Measurements from ENCODE around the gene RAB24. TPM values are rescaled to one million over a fixed set of nuclear protein-coding genes. Genes with fewer than 3 reads are reported as not detected.

Gene RAB24
- total RNA-seq, 5 donors from 2014 or later (not counting 1 experiment from before 2014, with no cell fraction given), result 18.2 to 34.0 (median 25.2) TPM

DNA sequence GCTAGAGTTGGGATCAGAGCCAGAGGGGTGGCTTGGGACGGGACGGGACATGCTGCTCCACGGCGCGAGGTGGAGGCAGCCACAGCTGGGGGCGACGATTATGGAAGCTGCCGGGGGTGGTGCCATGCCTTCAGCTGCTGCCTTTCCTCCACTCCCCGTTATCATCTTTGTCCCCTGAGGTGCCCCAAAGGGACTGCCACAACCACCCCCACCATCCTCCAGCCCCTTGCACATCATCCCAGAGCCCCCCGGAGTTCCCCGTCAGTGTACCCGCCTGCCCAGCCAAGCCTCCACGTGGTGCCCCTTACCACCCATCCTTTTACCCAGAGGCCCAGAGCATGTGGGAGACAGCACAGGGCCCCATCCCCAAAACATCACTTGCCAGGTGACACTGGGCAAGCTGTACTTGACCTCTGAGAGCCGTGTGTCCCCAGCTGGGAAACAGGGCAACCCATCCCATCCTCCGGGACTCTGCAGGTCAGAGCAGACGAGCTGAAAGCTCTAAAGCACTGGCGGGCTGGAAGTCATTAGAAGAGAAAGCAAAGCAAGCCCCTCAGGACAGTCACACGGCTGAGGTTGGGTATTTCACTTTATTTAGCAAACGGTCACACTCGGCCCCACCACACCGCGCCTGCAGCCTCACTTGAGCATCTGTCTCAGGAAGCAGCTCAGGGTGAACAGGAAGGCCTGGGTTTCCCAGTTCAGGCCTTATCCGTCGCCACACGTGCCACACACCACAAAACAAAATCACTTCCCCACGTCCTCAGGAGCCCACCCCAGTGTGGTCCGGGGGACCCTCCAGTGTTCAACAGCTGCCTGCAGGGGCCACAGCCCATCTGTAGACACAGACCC lies 27.7 kb upstream of the RAB24 start:
- H3K36me3 ChIP-seq (ENCODE audit: control insufficient read depth in 2 of 2, extremely low read depth in 1 of 2, insufficient read depth in 1 of 2, low read length in 1 of 2), result peaks cover 21 to 62% of the 10 kb centered on the region in 2 donors
- CTCF ChIA-PET, result interaction anchor here in 1 of 2 donors (0.5 kb wide), 1 partner anchor 18 kb away, joined by 4 read pairs; no protein-coding TSS in a partner anchor
- H3K9me3 Mint-ChIP-seq, result no peaks in the 10 kb centered on the region

GRCh38 chr5:177329883-177330282 lies 26.4 kb upstream of the RAB24 start:
- ChIA-PET POLR2A (no interaction called here), CTCF (interaction anchor here in 1 of 2 donors (0.6 kb wide), 1 partner anchor 12 kb away, joined by 4 read pairs; no protein-coding TSS in a partner anchor)
- H3K27ac Mint-ChIP-seq, result no peak overlapping the region
- Histone ChIP-seq H3K4me1 (ENCODE audit: control insufficient read depth in 1 of 2, extremely low read depth in 1 of 2, insufficient read depth in 2 of 2, low read length in 2 of 2) (peaks cover 0 to 31% of the 10 kb centered on the region in 2 experiments), H3K9me3 (no peaks in the 10 kb centered on the region), H3K27ac (ENCODE audit: low read length) (no peak overlapping the region), H3K36me3 (ENCODE audit: control insufficient read depth in 2 of 2, extremely low read depth in 1 of 2, insufficient read depth in 1 of 2, low read length in 1 of 2) (peaks cover 18 to 49% of the 10 kb centered on the region in 2 donors), H3K27me3 (replicated peaks in 1 of 2; ENCODE audit: control insufficient read depth in 2 of 2, extremely low read depth in 1 of 2, insufficient read depth in 2 of 2, low read length in 1 of 2) (no peaks in the 10 kb centered on the region), H3K4me3 (ENCODE audit: control insufficient read depth in 1 of 2, extremely low read depth in 1 of 2, low read length in 1 of 2) (no peak overlapping the region)
- whole genome bisulfite sequencing (ENCODE audit: insufficient coverage), result 76% methylated on average over 6 of the region's 6 CpGs
- no peak overlapping the region for H3K4me3 Mint-ChIP-seq
- H3K9me3 Mint-ChIP-seq, result no peaks in the 10 kb centered on the region
- H3K4me1 Mint-ChIP-seq, result peaks cover 0 to 18% (median 5%) of the 10 kb centered on the region in 3 donors
- DNase-seq, result no peak
- H3K36me3 Mint-ChIP-seq, result peaks cover 33% of the 10 kb centered on the region
- no peaks in the 10 kb centered on the region for H3K27me3 Mint-ChIP-seq
- ATAC-seq (replicated peaks in 1 of 4), result no peak

More for the DNA sequence above, 27.7 kb upstream of the RAB24 start:
- Mint-ChIP-seq H3K4me1 (peaks cover 0 to 17% (median 5%) of the 10 kb centered on the region in 3 donors), H3K36me3 (peaks cover 41% of the 10 kb centered on the region), H3K4me3 (no peak overlapping the region), H3K27ac (no peak overlapping the region), H3K27me3 (no peaks in the 10 kb centered on the region)
- POLR2A ChIA-PET, result no interaction called here
- DNase-seq, result no peak
- no peaks in the 10 kb centered on the region for H3K9me3 ChIP-seq
- peaks cover 0 to 31% of the 10 kb centered on the region in 2 experiments for H3K4me1 ChIP-seq (ENCODE audit: control insufficient read depth in 1 of 2, extremely low read depth in 1 of 2, insufficient read depth in 2 of 2, low read length in 2 of 2)
- peak in 1 of 4 experiments; percentile 31 for ATAC-seq (replicated peaks in 1 of 4)
- no peak overlapping the region for H3K27ac ChIP-seq (ENCODE audit: low read length)
- H3K27me3 ChIP-seq (replicated peaks in 1 of 2; ENCODE audit: control insufficient read depth in 2 of 2, extremely low read depth in 1 of 2, insufficient read depth in 2 of 2, low read length in 1 of 2), result no peaks in the 10 kb centered on the region
- 80% methylated on average over 24 of the region's 27 CpGs for WGBS (ENCODE audit: insufficient coverage)
- H3K4me3 ChIP-seq (ENCODE audit: control insufficient read depth in 1 of 2, extremely low read depth in 1 of 2, low read length in 1 of 2), result no peak overlapping the region

GRCh38 chr5:177328545-177329231 lies 25.2 kb upstream of the RAB24 start:
- no peak overlapping the region for H3K4me3 Mint-ChIP-seq
- H3K36me3 Mint-ChIP-seq, result peaks cover 26% of the 10 kb centered on the region
- no peak overlapping the region for H3K27ac Mint-ChIP-seq

GRCh38 chr5:177327539-177328522 lies 24.3 kb upstream of the RAB24 start:
- Mint-ChIP-seq H3K27me3 (no peaks in the 10 kb centered on the region), H3K27ac (peak overlapping the region; percentile 29 to 82), H3K4me1 (peaks cover 0 to 16% (median 6%) of the 10 kb centered on the region in 3 donors), H3K4me3 (peak overlapping the region; percentile 29 to 43 (median 31)), H3K36me3 (peaks cover 25% of the 10 kb centered on the region), H3K9me3 (no peaks in the 10 kb centered on the region)
- peak; percentile 57 to 71 (median 70) for ATAC-seq (replicated peaks in 1 of 4)
- Histone ChIP-seq H3K4me1 (ENCODE audit: control insufficient read depth in 1 of 2, extremely low read depth in 1 of 2, insufficient read depth in 2 of 2, low read length in 2 of 2) (peaks cover 0 to 31% of the 10 kb centered on the region in 2 experiments), H3K27me3 (replicated peaks in 1 of 2; ENCODE audit: control insufficient read depth in 2 of 2, extremely low read depth in 1 of 2, insufficient read depth in 2 of 2, low read length in 1 of 2) (no peaks in the 10 kb centered on the region), H3K9me3 (no peaks in the 10 kb centered on the region), H3K27ac (ENCODE audit: low read length) (peak overlapping the region; percentile 47), H3K36me3 (ENCODE audit: control insufficient read depth in 2 of 2, extremely low read depth in 1 of 2, insufficient read depth in 1 of 2, low read length in 1 of 2) (peaks cover 15 to 30% of the 10 kb centered on the region in 2 donors), H3K4me3 (ENCODE audit: control insufficient read depth in 1 of 2, extremely low read depth in 1 of 2, low read length in 1 of 2) (no peak overlapping the region)
- CTCF ChIA-PET, result interaction anchor here (0.5 to 0.8 kb wide), 5 partner anchors 45 to 791 kb away, joined by 3 to 9 read pairs (median 4); partner anchors contain the start of gene RNF44 (in 1 of the 2)
- peak in 1 of 35 experiments; percentile 40 for DNase-seq
- WGBS (ENCODE audit: insufficient coverage), result 83% methylated on average over 20 of the region's 28 CpGs
- POLR2A ChIA-PET, result interaction anchor here (0.6 to 1.1 kb wide), 3 partner anchors 24 to 918 kb away, joined by 3 to 4 read pairs (median 3); partner anchors contain the start of gene LMAN2 (in 1 of the 2)

More at GRCh38 chr5:177328545-177329231, 25.2 kb upstream of the RAB24 start:
- peaks cover 0 to 31% of the 10 kb centered on the region in 2 experiments for H3K4me1 ChIP-seq (ENCODE audit: control insufficient read depth in 1 of 2, extremely low read depth in 1 of 2, insufficient read depth in 2 of 2, low read length in 2 of 2)
- POLR2A ChIA-PET, result interaction anchor here (0.7 to 1.1 kb wide), 2 partner anchors 23 to 918 kb away, joined by 3 to 4 read pairs; partner anchors contain the start of gene LMAN2 (in 1 of the 2)
- H3K27me3 ChIP-seq (replicated peaks in 1 of 2; ENCODE audit: control insufficient read depth in 2 of 2, extremely low read depth in 1 of 2, insufficient read depth in 2 of 2, low read length in 1 of 2), result no peaks in the 10 kb centered on the region
- peak overlapping the region; percentile 47 for H3K27ac ChIP-seq (ENCODE audit: low read length)
- 89% methylated on average over 11 of the region's 19 CpGs for WGBS (ENCODE audit: insufficient coverage)
- CTCF ChIA-PET, result interaction anchor here in 1 of 2 donors (0.6 kb wide), 1 partner anchor 66 kb away, joined by 9 read pairs; no protein-coding TSS in a partner anchor
- ATAC-seq (replicated peaks in 1 of 4) (no peak), DNase-seq (no peak)
- no peaks in the 10 kb centered on the region for H3K27me3 Mint-ChIP-seq
- H3K4me3 ChIP-seq (ENCODE audit: control insufficient read depth in 1 of 2, extremely low read depth in 1 of 2, low read length in 1 of 2), result no peak overlapping the region
- H3K36me3 ChIP-seq (ENCODE audit: control insufficient read depth in 2 of 2, extremely low read depth in 1 of 2, insufficient read depth in 1 of 2, low read length in 1 of 2), result peaks cover 18 to 38% of the 10 kb centered on the region in 2 donors
- H3K9me3 ChIP-seq, result no peaks in the 10 kb centered on the region
- H3K4me1 Mint-ChIP-seq, result peaks cover 0 to 17% (median 6%) of the 10 kb centered on the region in 3 donors
- H3K9me3 Mint-ChIP-seq, result no peaks in the 10 kb centered on the region

GRCh38 chr5:177325868-177326381 lies 22.4 kb upstream of the RAB24 start:
- no peak overlapping the region for H3K4me3 Mint-ChIP-seq
- no peak overlapping the region for H3K27ac ChIP-seq (ENCODE audit: low read length)
- peaks cover 5 to 17% of the 10 kb centered on the region in 2 donors for H3K36me3 ChIP-seq (ENCODE audit: control insufficient read depth in 2 of 2, extremely low read depth in 1 of 2, insufficient read depth in 1 of 2, low read length in 1 of 2)
- no peak overlapping the region for H3K27ac Mint-ChIP-seq
- H3K4me3 ChIP-seq (ENCODE audit: control insufficient read depth in 1 of 2, extremely low read depth in 1 of 2, low read length in 1 of 2), result no peak overlapping the region
- H3K9me3 Mint-ChIP-seq, result no peaks in the 10 kb centered on the region
- CTCF ChIA-PET, result no interaction called here
- 100% methylated on average over 1 of the region's 1 CpG for WGBS (ENCODE audit: insufficient coverage)
- no peaks in the 10 kb centered on the region for H3K9me3 ChIP-seq
- no peak for DNase-seq
- no peak for ATAC-seq (replicated peaks in 1 of 4)
- H3K4me1 Mint-ChIP-seq, result peaks cover 0 to 18% (median 3%) of the 10 kb centered on the region in 3 donors
- no peaks in the 10 kb centered on the region for H3K27me3 Mint-ChIP-seq
- H3K4me1 ChIP-seq (ENCODE audit: control insufficient read depth in 1 of 2, extremely low read depth in 1 of 2, insufficient read depth in 2 of 2, low read length in 2 of 2), result peaks cover 0 to 20% of the 10 kb centered on the region in 2 experiments
- POLR2A ChIA-PET, result no interaction called here
- peaks cover 30% of the 10 kb centered on the region for H3K36me3 Mint-ChIP-seq
- H3K27me3 ChIP-seq (replicated peaks in 1 of 2; ENCODE audit: control insufficient read depth in 2 of 2, extremely low read depth in 1 of 2, insufficient read depth in 2 of 2, low read length in 1 of 2), result no peaks in the 10 kb centered on the region

Measured in T-cell (primary cell).